Ishikawa (cell line): Measurements from ENCODE around the gene AUTS2.

ENCODE experiments used
- MAX ChIP-seq: IDR thresholded peaks from 2 replicates; pipeline ENCODE4 v1.6.1; 2012
- RAD21 ChIP-seq: IDR thresholded peaks from 2 replicates; pipeline ENCODE4 v1.6.1; 2012; ENCODE audit warnings: low read depth
- REST ChIP-seq: IDR thresholded peaks from 2 replicates; pipeline ENCODE4 v1.6.1; 2012; ENCODE audit warnings: low read depth, mild to moderate bottlenecking
- TAF1 ChIP-seq: IDR thresholded peaks from 2 replicates; pipeline ENCODE4 v1.6.1; 2012; ENCODE audit warnings: low read depth, mild to moderate bottlenecking

DNA sequence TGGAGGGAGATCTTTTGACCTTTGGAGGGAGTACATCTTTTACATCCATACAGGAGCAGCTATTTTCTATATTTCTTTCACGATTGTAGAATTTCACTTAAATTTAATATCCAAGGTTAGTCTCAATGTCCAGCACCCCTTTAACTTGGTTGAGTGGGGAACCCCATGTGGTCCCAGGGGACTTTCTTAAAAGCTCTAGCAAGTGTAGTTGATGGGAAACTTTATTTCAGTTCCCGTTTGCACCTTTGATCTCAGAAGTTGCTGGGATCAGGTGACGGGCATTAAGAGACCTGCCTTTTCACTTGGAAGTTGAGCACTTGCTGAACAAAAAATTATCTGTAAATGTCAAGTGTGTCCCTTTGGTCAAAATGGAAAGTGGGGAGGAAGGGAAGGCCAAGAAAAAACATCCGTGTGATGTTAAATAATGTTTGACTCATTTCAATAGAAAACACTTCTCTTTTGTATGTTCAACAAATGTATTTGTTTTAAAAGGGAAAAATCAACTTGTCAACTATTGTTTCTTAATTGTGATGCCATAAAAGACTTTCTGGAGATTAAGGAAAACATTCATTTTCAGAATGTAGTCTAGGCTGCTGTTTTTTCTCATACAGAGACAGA lies 1163.5 kb downstream of the AUTS2 start:
- no peak for TF ChIP-seq RAD21
- no peak for TF ChIP-seq TAF1
- no peak for TF ChIP-seq REST
- TF ChIP-seq MAX: no peak
